ENCODE results near the gene STK11. TPM values are rescaled to one million over a fixed set of nuclear protein-coding genes. Genes with fewer than 3 reads are reported as not detected.

Gene STK11
- polyA plus RNA-seq, 1 experiment = 24.6 TPM

GRCh38 chr19:1258707-1259205, 53.2 kb downstream of the STK11 start:
- Histone ChIP-seq H3K27me3 (ENCODE audit: control insufficient read depth, insufficient read depth, low read length) (no peaks in the 10 kb centered on the region), H3K27ac (ENCODE audit: low read depth, low read length) (peak overlapping the region; percentile 77), H3K4me3 (ENCODE audit: low read depth, low read length) (no peak overlapping the region), H3K9me3 (ENCODE audit: control insufficient read depth, insufficient read depth, low read length) (no peaks in the 10 kb centered on the region; the same call in 1 of the 2 replicates)
- ChIA-PET POLR2A (interaction anchor here (1.0 to 2.9 kb wide), 3 partner anchors 10 to 14 kb away, joined by 3 to 34 read pairs (median 5); partner anchors contain the start of gene CIRBP), CTCF (interaction anchor here (1.1 to 1.4 kb wide), 2 partner anchors 8 to 15 kb away, joined by 3 read pairs; no protein-coding TSS in a partner anchor)
- DNase-seq (ENCODE audit: low read depth, low spot score) = no peak
- TF ChIP-seq CTCF (IDR thresholded peaks at IDR 0.05; ENCODE audit: low read depth, low read length) = no peak

- H3K27me3 ChIP-seq (ENCODE audit: control insufficient read depth, insufficient read depth, low read length) = no peaks in the 10 kb centered on the region
- H3K4me3 ChIP-seq (ENCODE audit: low read depth, low read length) = no peak overlapping the region
- no peak for DNase-seq (ENCODE audit: low read depth, low spot score)
- ChIA-PET POLR2A (interaction anchor here (0.6 to 2.9 kb wide), 4 partner anchors 10 to 105 kb away, joined by 3 to 34 read pairs (median 4); partner anchors contain the start of gene CIRBP), CTCF (interaction anchor here (1.4 kb wide), 1 partner anchor 15 kb away, joined by 3 read pairs; no protein-coding TSS in a partner anchor)
- TF ChIP-seq CTCF (IDR thresholded peaks at IDR 0.05; ENCODE audit: low read depth, low read length) = no peak
- no peaks in the 10 kb centered on the region; the same call in 1 of the 2 replicates for H3K9me3 ChIP-seq (ENCODE audit: control insufficient read depth, insufficient read depth, low read length)
- peak overlapping the region; percentile 77 for H3K27ac ChIP-seq (ENCODE audit: low read depth, low read length)
Observed at GRCh38 chr19:1259206-1259875, 53.8 kb downstream of the STK11 start.

GRCh38 chr19:1259876-1260748, 54.5 kb downstream of the STK11 start:
- CTCF ChIA-PET = no interaction called here
- no peaks in the 10 kb centered on the region for H3K27me3 ChIP-seq (ENCODE audit: control insufficient read depth, insufficient read depth, low read length)
- H3K9me3 ChIP-seq (ENCODE audit: control insufficient read depth, insufficient read depth, low read length) = no peaks in the 10 kb centered on the region; the same call in 1 of the 2 replicates
- no peak for TF ChIP-seq CTCF (IDR thresholded peaks at IDR 0.05; ENCODE audit: low read depth, low read length)
- no peak for DNase-seq (ENCODE audit: low read depth, low spot score)
- POLR2A ChIA-PET = interaction anchor here (0.6 to 2.9 kb wide), 4 partner anchors 9 to 106 kb away, joined by 3 to 34 read pairs (median 5); partner anchors contain the start of genes CIRBP and FAM174C
- H3K27ac ChIP-seq (ENCODE audit: low read depth, low read length) = peak overlapping the region; percentile 77
- H3K4me3 ChIP-seq (ENCODE audit: low read depth, low read length) = peak overlapping the region; percentile 36; the same call in 1 of the 2 replicates

GRCh38 chr19:1260749-1261537, 55.4 kb downstream of the STK11 start:
- peak; percentile 93 for DNase-seq (ENCODE audit: low read depth, low spot score)
- POLR2A ChIA-PET = interaction anchor here (1.2 to 2.9 kb wide), 4 partner anchors 8 to 20 kb away, joined by 3 to 34 read pairs (median 6); partner anchors contain the start of genes ATP5F1D, CIRBP and FAM174C
- Histone ChIP-seq H3K27ac (ENCODE audit: low read depth, low read length) (peak overlapping the region; percentile 77), H3K9me3 (ENCODE audit: control insufficient read depth, insufficient read depth, low read length) (no peaks in the 10 kb centered on the region; the same call in 1 of the 2 replicates), H3K4me3 (ENCODE audit: low read depth, low read length) (peak overlapping the region; percentile 66), H3K27me3 (ENCODE audit: control insufficient read depth, insufficient read depth, low read length) (no peaks in the 10 kb centered on the region)
- CTCF ChIA-PET = no interaction called here
- no peak for TF ChIP-seq CTCF (IDR thresholded peaks at IDR 0.05; ENCODE audit: low read depth, low read length)
